Measurements from ENCODE around the gene PFKFB2.

Gene PFKFB2

GRCh38 chr1:207009945-207010344 is 43.1 kb upstream of the PFKFB2 start:
- no peaks in the 10 kb centered on the region for H3K4me1 ChIP-seq (ENCODE audit: control insufficient read depth, low read length)
- H3K79me2 ChIP-seq (ENCODE audit: control insufficient read depth, low read length): no peaks in the 10 kb centered on the region
- H4K20me1 ChIP-seq (ENCODE audit: control insufficient read depth, insufficient read depth, low read depth, low read length): no peaks in the 10 kb centered on the region
- no peaks in the 10 kb centered on the region for H3F3A ChIP-seq (ENCODE audit: control insufficient read depth, insufficient read depth)
- TF ChIP-seq EZH2phosphoT487 (IDR thresholded peaks at IDR 0.05; ENCODE audit: borderline replicate concordance, low read length) (no peak), CTCF (IDR thresholded peaks at IDR 0.05; ENCODE audit: low read depth, low read length, poor library complexity, severe bottlenecking) (no peak)
- H3K27ac ChIP-seq (ENCODE audit: low read depth, low read length): no peak overlapping the region
- H3K9me2 ChIP-seq (replicated peaks; ENCODE audit: control insufficient read depth, low read length): no peaks in the 10 kb centered on the region
- H3K9me3 ChIP-seq (ENCODE audit: control insufficient read depth, insufficient read depth, low read length): no peaks in the 10 kb centered on the region
- H3K27me3 ChIP-seq (ENCODE audit: control insufficient read depth, low read length): peaks cover 30% of the 10 kb centered on the region
- H3K4me2 ChIP-seq (ENCODE audit: low read length): no peak overlapping the region
- no peak overlapping the region for H3K4me3 ChIP-seq (ENCODE audit: low read length)
- no peaks in the 10 kb centered on the region for H3K36me3 ChIP-seq (ENCODE audit: control insufficient read depth, low read length)

GRCh38 chr1:207010726-207011125 is 42.3 kb upstream of the PFKFB2 start:
- H3K4me3 ChIP-seq (ENCODE audit: low read length): no peak overlapping the region
- no peaks in the 10 kb centered on the region for H3K4me1 ChIP-seq (ENCODE audit: control insufficient read depth, low read length)
- H3K36me3 ChIP-seq (ENCODE audit: control insufficient read depth, low read length): no peaks in the 10 kb centered on the region
- no peak for TF ChIP-seq EZH2phosphoT487 (IDR thresholded peaks at IDR 0.05; ENCODE audit: borderline replicate concordance, low read length)
- TF ChIP-seq CTCF (IDR thresholded peaks at IDR 0.05; ENCODE audit: low read depth, low read length, poor library complexity, severe bottlenecking): no peak
- H3K9me2 ChIP-seq (replicated peaks; ENCODE audit: control insufficient read depth, low read length): no peaks in the 10 kb centered on the region
- no peak overlapping the region for H3K27ac ChIP-seq (ENCODE audit: low read depth, low read length)
- H4K20me1 ChIP-seq (ENCODE audit: control insufficient read depth, insufficient read depth, low read depth, low read length): no peaks in the 10 kb centered on the region
- H3K79me2 ChIP-seq (ENCODE audit: control insufficient read depth, low read length): no peaks in the 10 kb centered on the region
- no peak overlapping the region for H3K4me2 ChIP-seq (ENCODE audit: low read length)
- no peaks in the 10 kb centered on the region for H3K9me3 ChIP-seq (ENCODE audit: control insufficient read depth, insufficient read depth, low read length)
- H3K27me3 ChIP-seq (ENCODE audit: control insufficient read depth, low read length): peaks cover 28% of the 10 kb centered on the region
- H3F3A ChIP-seq (ENCODE audit: control insufficient read depth, insufficient read depth): no peaks in the 10 kb centered on the region

- no peaks in the 10 kb centered on the region for H3F3A ChIP-seq (ENCODE audit: control insufficient read depth, insufficient read depth)
- H3K4me3 ChIP-seq (ENCODE audit: low read length): no peak overlapping the region
- TF ChIP-seq CTCF (IDR thresholded peaks at IDR 0.05; ENCODE audit: low read depth, low read length, poor library complexity, severe bottlenecking) (no peak), EZH2phosphoT487 (IDR thresholded peaks at IDR 0.05; ENCODE audit: borderline replicate concordance, low read length) (no peak)
- H3K27ac ChIP-seq (ENCODE audit: low read depth, low read length): no peak overlapping the region
- no peaks in the 10 kb centered on the region for H3K9me2 ChIP-seq (replicated peaks; ENCODE audit: control insufficient read depth, low read length)
- no peaks in the 10 kb centered on the region for H3K79me2 ChIP-seq (ENCODE audit: control insufficient read depth, low read length)
- H3K4me2 ChIP-seq (ENCODE audit: low read length): no peak overlapping the region
- no peaks in the 10 kb centered on the region for H3K36me3 ChIP-seq (ENCODE audit: control insufficient read depth, low read length)
- no peaks in the 10 kb centered on the region for H4K20me1 ChIP-seq (ENCODE audit: control insufficient read depth, insufficient read depth, low read depth, low read length)
- H3K27me3 ChIP-seq (ENCODE audit: control insufficient read depth, low read length): peaks cover 30% of the 10 kb centered on the region
- H3K9me3 ChIP-seq (ENCODE audit: control insufficient read depth, insufficient read depth, low read length): no peaks in the 10 kb centered on the region
- no peaks in the 10 kb centered on the region for H3K4me1 ChIP-seq (ENCODE audit: control insufficient read depth, low read length)
Measured at GRCh38 chr1:207013321-207014085, 39.6 kb upstream of the PFKFB2 start.

Measured in DOHH2 (cell line).